SK-N-SH treated with all-trans-retinoic acid at 6 μM for 48 hours (cell line): Measurements from ENCODE around the gene MPZL3.

Source experiments
- ATAC-seq: fragments of 200-7000 bp; cut with Tn5 transposase; 3 replicates; pipeline ENCODE4 v1.9.1; 2020; ENCODE audit warnings: mild to moderate bottlenecking, moderate library complexity
- ARNTL ChIP-seq: fragments of 450-650 bp; formaldehyde crosslinking; IDR thresholded peaks from 2 replicates; pipeline ENCODE4 v1.5.0; 2020; ENCODE audit warnings: low read depth, mild to moderate bottlenecking, moderate library complexity, borderline replicate concordance
- BACH2 ChIP-seq: fragments of 250-450 bp; sonication (Bioruptor Pico); IDR thresholded peaks from 2 replicates; pipeline ENCODE4 v1.9.0; 2021; ENCODE audit warnings: mild to moderate bottlenecking, borderline replicate concordance
- CREB5 ChIP-seq: fragments of 250-450 bp; sonication (Bioruptor Pico); IDR thresholded peaks from 2 replicates; pipeline ENCODE4 v1.5.1; 2020; ENCODE audit warnings: low read depth, mild to moderate bottlenecking, moderate library complexity
- CSDC2 ChIP-seq: fragments of 250-450 bp; sonication (Bioruptor Pico); IDR thresholded peaks from 2 replicates; pipeline ENCODE4 v1.5.0; 2020; ENCODE audit warnings: mild to moderate bottlenecking, moderate library complexity
- CSRNP3 ChIP-seq: fragments of 250-450 bp; sonication (Bioruptor Pico); IDR thresholded peaks from 2 replicates; pipeline ENCODE4 v1.5.1; 2021; ENCODE audit warnings: mild to moderate bottlenecking, moderate library complexity
- ESRRG ChIP-seq: fragments of 250-450 bp; sonication (Bioruptor Pico); IDR thresholded peaks from 2 replicates; pipeline ENCODE4 v1.6.1; 2021; ENCODE audit warnings: mild to moderate bottlenecking
- GLIS3 ChIP-seq: fragments of 250-450 bp; sonication (Bioruptor Pico); IDR thresholded peaks from 2 replicates; pipeline ENCODE4 v1.5.0; 2020; ENCODE audit warnings: mild to moderate bottlenecking, moderate library complexity
- ISL1 ChIP-seq: fragments of 250-450 bp; sonication (Bioruptor Pico); IDR thresholded peaks from 2 replicates; pipeline ENCODE4 v2.1.2; 2022; ENCODE audit warnings: mild to moderate bottlenecking, moderate library complexity
- OSR1 ChIP-seq: fragments of 250-450 bp; sonication (Bioruptor Pico); IDR thresholded peaks from 2 replicates; pipeline ENCODE4 v1.8.0; 2022; ENCODE audit warnings: moderate library complexity, mild to moderate bottlenecking, inconsistent platforms
- PATZ1 ChIP-seq: fragments of 250-450 bp; sonication (Bioruptor Pico); IDR thresholded peaks from 2 replicates; pipeline ENCODE4 v1.8.0; 2020; ENCODE audit warnings: mild to moderate bottlenecking, moderate library complexity, borderline replicate concordance
- POU6F1 ChIP-seq: fragments of 250-450 bp; sonication (Bioruptor Pico); IDR thresholded peaks from 2 replicates; pipeline ENCODE4 v1.8.0; 2021; ENCODE audit warnings: low read depth, mild to moderate bottlenecking, moderate library complexity, borderline replicate concordance
- PPARA ChIP-seq: fragments of 250-450 bp; sonication (Bioruptor Pico); IDR thresholded peaks from 2 replicates; pipeline ENCODE4 v1.5.0; 2020; ENCODE audit warnings: mild to moderate bottlenecking, borderline replicate concordance
- RARB ChIP-seq: fragments of 250-450 bp; sonication (Bioruptor Pico); IDR thresholded peaks from 2 replicates; pipeline ENCODE4 v1.8.0; 2021; ENCODE audit warnings: mild to moderate bottlenecking, moderate library complexity
- SNAI2 ChIP-seq: fragments of 250-450 bp; sonication (Bioruptor Pico); IDR thresholded peaks from 2 replicates; pipeline ENCODE4 v1.5.0; 2020; ENCODE audit warnings: mild to moderate bottlenecking, moderate library complexity
- TCF4 ChIP-seq: fragments of 250-450 bp; sonication (Bioruptor Pico); IDR thresholded peaks from 2 replicates; pipeline ENCODE4 v1.8.0; 2021; ENCODE audit warnings: mild to moderate bottlenecking, moderate library complexity, borderline replicate concordance
- TOX ChIP-seq: fragments of 250-450 bp; sonication (Bioruptor Pico); IDR thresholded peaks from 2 replicates; pipeline ENCODE4 v1.8.0; 2021; ENCODE audit warnings: mild to moderate bottlenecking, moderate library complexity, borderline replicate concordance
- TSHZ2 ChIP-seq: fragments of 250-450 bp; sonication (Bioruptor Pico); IDR thresholded peaks from 2 replicates; pipeline ENCODE4 v1.5.0; 2020; ENCODE audit warnings: mild to moderate bottlenecking, moderate library complexity
- ZC3H10 ChIP-seq: fragments of 250-450 bp; sonication (Bioruptor Pico); IDR thresholded peaks from 2 replicates; pipeline ENCODE4 v1.5.1; 2021; ENCODE audit warnings: mild to moderate bottlenecking, moderate library complexity
- ZFP3 ChIP-seq: fragments of 250-450 bp; sonication (Bioruptor Pico); IDR thresholded peaks from 2 replicates; pipeline ENCODE4 v1.5.0; 2020; ENCODE audit warnings: mild to moderate bottlenecking, moderate library complexity
- ZFP30 ChIP-seq: fragments of 450-650 bp; formaldehyde crosslinking; IDR thresholded peaks from 2 replicates; pipeline ENCODE4 v1.5.0; 2022; ENCODE audit warnings: mild to moderate bottlenecking, moderate library complexity
- ZNF565 ChIP-seq: fragments of 450-650 bp; formaldehyde crosslinking; conservative IDR thresholded peaks from 2 replicates; pipeline ENCODE4 v1.5.0; 2020; ENCODE audit warnings: low read depth, mild to moderate bottlenecking, moderate library complexity
- ZNF70 ChIP-seq: fragments of 450-650 bp; formaldehyde crosslinking; IDR thresholded peaks from 2 replicates; pipeline ENCODE4 v1.5.0; 2020; ENCODE audit warnings: mild to moderate bottlenecking, moderate library complexity
- ZNF8 ChIP-seq: fragments of 450-650 bp; formaldehyde crosslinking; IDR thresholded peaks from 2 replicates; pipeline ENCODE4 v1.5.0; 2020; ENCODE audit warnings: mild to moderate bottlenecking, moderate library complexity

Gene MPZL3

GRCh38 chr11:118226296-118226695, 25.9 kb downstream of the MPZL3 start:
- TF ChIP-seq ZFP3 (CRISPR knock-in tag) (no peak), RARB (CRISPR knock-in tag) (no peak), BACH2 (CRISPR knock-in tag) (no peak), ESRRG (CRISPR knock-in tag) (no peak), CREB5 (CRISPR knock-in tag) (no peak)
- ATAC-seq = no peak

- ATAC-seq = no peak
- TF ChIP-seq ZFP30 (CRISPR knock-in tag) = no peak
- TF ChIP-seq ZNF8 (CRISPR knock-in tag) = no peak
- TF ChIP-seq TOX (CRISPR knock-in tag) = no peak
- TF ChIP-seq ARNTL (CRISPR knock-in tag) = no peak
- no peak for TF ChIP-seq ZC3H10 (CRISPR knock-in tag)
- TF ChIP-seq POU6F1 (CRISPR knock-in tag) = no peak
- no peak for TF ChIP-seq PPARA (CRISPR knock-in tag)
- no peak for TF ChIP-seq ISL1 (CRISPR knock-in tag)
- no peak for TF ChIP-seq PATZ1 (CRISPR knock-in tag)
- no peak for TF ChIP-seq SNAI2
- TF ChIP-seq ZFP3 (CRISPR knock-in tag) = no peak
- TF ChIP-seq CSRNP3 (CRISPR knock-in tag) = no peak
- no peak for TF ChIP-seq OSR1 (CRISPR knock-in tag)
- no peak for TF ChIP-seq RARB (CRISPR knock-in tag)
- no peak for TF ChIP-seq GLIS3
- no peak for TF ChIP-seq ZNF70 (CRISPR knock-in tag)
- TF ChIP-seq ZNF565 = no peak
These were observed 27.5 kb downstream of the MPZL3 start, which contains the start of gene JAML for GRCh38 chr11:118224511-118225188. Gene JAML, minus strand, starts transcription at chr11:118225011. Its CDS starts 10,145 bp downstream, at chr11:118214866.

- no peak for ATAC-seq
- TF ChIP-seq SNAI2 (no peak), ZNF70 (CRISPR knock-in tag) (no peak), PATZ1 (CRISPR knock-in tag) (no peak), ZFP30 (CRISPR knock-in tag) (no peak)
These were observed 28.2 kb downstream of the MPZL3 start for GRCh38 chr11:118223992-118224391.

- no peak for ATAC-seq
- no peak for TF ChIP-seq TOX (CRISPR knock-in tag)
- TF ChIP-seq CSDC2 (CRISPR knock-in tag) = no peak
- no peak for TF ChIP-seq ZNF565
- no peak for TF ChIP-seq RARB (CRISPR knock-in tag)
- TF ChIP-seq ZFP3 (CRISPR knock-in tag) = no peak
- no peak for TF ChIP-seq TSHZ2 (CRISPR knock-in tag)
- TF ChIP-seq TCF4 (CRISPR knock-in tag) = no peak
These were observed 28.6 kb downstream of the MPZL3 start for GRCh38 chr11:118223570-118223969.
